HUES48 (cell line): ENCODE measurements around the gene HEXIM1.
"Not testable (repeated sequence)": the region's sequence is repeated elsewhere in the genome, so short reads cannot be mapped to it uniquely, and the experiment has no call there.

Experiments
- H3K27ac ChIP-seq: one replicate; pipeline ENCODE4 v1.7.0; 2013; ENCODE audit warnings: low read depth, low read length, inconsistent platforms
- H3K27me3 ChIP-seq: 2 replicates; pipeline ENCODE4 v1.6.1; 2013; ENCODE audit warnings: mild to moderate bottlenecking, low read length; ENCODE audit not compliant: control insufficient read depth, insufficient read depth
- H3K36me3 ChIP-seq: 2 replicates; pipeline ENCODE4 v1.6.1; 2013; ENCODE audit warnings: low read length; ENCODE audit not compliant: control insufficient read depth, insufficient read depth
- H3K4me1 ChIP-seq: 2 replicates; pipeline ENCODE4 v1.6.1; 2013; ENCODE audit warnings: mild to moderate bottlenecking, low read length; ENCODE audit not compliant: control insufficient read depth, insufficient read depth
- H3K4me3 ChIP-seq: 2 replicates; pipeline ENCODE4 v1.5.1; 2013; ENCODE audit warnings: mild to moderate bottlenecking, low read depth, low read length
- H3K9ac ChIP-seq: 2 replicates; pipeline ENCODE4 v1.6.1; 2013; ENCODE audit warnings: mild to moderate bottlenecking, low read depth, low read length, moderate library complexity
- H3K9me3 ChIP-seq: 2 replicates; pipeline ENCODE4 v1.6.1; 2013; ENCODE audit warnings: low read length; ENCODE audit not compliant: control insufficient read depth, insufficient read depth

Gene HEXIM1

GRCh38 chr17:45123076-45123770 is 25.1 kb upstream of the HEXIM1 start:
- Histone ChIP-seq H3K9ac (no peak overlapping the region), H3K4me3 (no peak overlapping the region), H3K27ac (peak overlapping the region; percentile 29), H3K4me1 (peaks cover 10% of the 10 kb centered on the region; the same call in 1 of the 2 replicates), H3K27me3 (no peaks in the 10 kb centered on the region), H3K9me3 (no peaks in the 10 kb centered on the region), H3K36me3 (no peaks in the 10 kb centered on the region)

- no peak overlapping the region for H3K9ac ChIP-seq
- no peaks in the 10 kb centered on the region for H3K9me3 ChIP-seq
- peaks cover 12% of the 10 kb centered on the region; the same call in 1 of the 2 replicates for H3K4me1 ChIP-seq
- no peaks in the 10 kb centered on the region for H3K36me3 ChIP-seq
- no peak overlapping the region for H3K4me3 ChIP-seq
- peak overlapping the region; percentile 71 for H3K27ac ChIP-seq
- H3K27me3 ChIP-seq: no peaks in the 10 kb centered on the region
These were observed 24.1 kb upstream of the HEXIM1 start for GRCh38 chr17:45123930-45124796.

- not testable (repeated sequence) for H3K4me3 ChIP-seq, H3K27me3 ChIP-seq, H3K9me3 ChIP-seq, H3K36me3 ChIP-seq, H3K27ac ChIP-seq, H3K9ac ChIP-seq
- peaks cover 17% of the 10 kb centered on the region; the same call in 1 of the 2 replicates for H3K4me1 ChIP-seq
These were observed 23.5 kb upstream of the HEXIM1 start for GRCh38 chr17:45124797-45125122.

- H3K4me1 ChIP-seq: peaks cover 17% of the 10 kb centered on the region; the same call in 1 of the 2 replicates
- no peak overlapping the region for H3K4me3 ChIP-seq
- H3K9me3 ChIP-seq: no peaks in the 10 kb centered on the region
- no peaks in the 10 kb centered on the region for H3K36me3 ChIP-seq
- no peak overlapping the region for H3K27ac ChIP-seq
- H3K27me3 ChIP-seq: no peaks in the 10 kb centered on the region
- no peak overlapping the region for H3K9ac ChIP-seq
These were observed 22.8 kb upstream of the HEXIM1 start for GRCh38 chr17:45125509-45125908.

GRCh38 chr17:45127207-45127547 is 21.1 kb upstream of the HEXIM1 start:
- peak overlapping the region; percentile 20 for H3K27ac ChIP-seq
- H3K9ac ChIP-seq: no peak overlapping the region
- no peaks in the 10 kb centered on the region for H3K36me3 ChIP-seq
- H3K27me3 ChIP-seq: no peaks in the 10 kb centered on the region; the same call in 1 of the 2 replicates
- H3K9me3 ChIP-seq: no peaks in the 10 kb centered on the region
- peaks cover 17% of the 10 kb centered on the region; the same call in 1 of the 2 replicates for H3K4me1 ChIP-seq
- H3K4me3 ChIP-seq: no peak overlapping the region

GRCh38 chr17:45127548-45128300 is 20.6 kb upstream of the HEXIM1 start:
- Histone ChIP-seq H3K36me3 (no peaks in the 10 kb centered on the region), H3K9me3 (no peaks in the 10 kb centered on the region), H3K27me3 (no peaks in the 10 kb centered on the region; the same call in 1 of the 2 replicates), H3K9ac (peak overlapping the region; percentile 5; the same call in 1 of the 2 replicates), H3K4me3 (no peak overlapping the region), H3K4me1 (peaks cover 17% of the 10 kb centered on the region; the same call in 1 of the 2 replicates), H3K27ac (peak overlapping the region; percentile 34)

- Histone ChIP-seq H3K4me1 (peaks cover 17% of the 10 kb centered on the region; the same call in 1 of the 2 replicates), H3K27ac (peak overlapping the region; percentile 34), H3K9ac (peak overlapping the region; percentile 5; the same call in 1 of the 2 replicates)
These were observed 19.9 kb upstream of the HEXIM1 start for GRCh38 chr17:45128331-45128730.

GRCh38 chr17:45128989-45129388 is 19.3 kb upstream of the HEXIM1 start:
- no peaks in the 10 kb centered on the region for H3K9me3 ChIP-seq
- H3K9ac ChIP-seq: no peak overlapping the region
- H3K4me1 ChIP-seq: peaks cover 17% of the 10 kb centered on the region; the same call in 1 of the 2 replicates
- no peak overlapping the region for H3K27ac ChIP-seq
- H3K36me3 ChIP-seq: no peaks in the 10 kb centered on the region
- H3K4me3 ChIP-seq: no peak overlapping the region
- no peaks in the 10 kb centered on the region; the same call in 1 of the 2 replicates for H3K27me3 ChIP-seq

More at GRCh38 chr17:45128331-45128730, 19.9 kb upstream of the HEXIM1 start:
- H3K9me3 ChIP-seq: no peaks in the 10 kb centered on the region
- H3K36me3 ChIP-seq: no peaks in the 10 kb centered on the region
- H3K27me3 ChIP-seq: no peaks in the 10 kb centered on the region; the same call in 1 of the 2 replicates
- no peak overlapping the region for H3K4me3 ChIP-seq

GRCh38 chr17:45129426-45129939 is 18.8 kb upstream of the HEXIM1 start:
- no peaks in the 10 kb centered on the region for H3K36me3 ChIP-seq
- H3K9ac ChIP-seq: no peak overlapping the region

GRCh38 chr17:45129940-45130680 is 18.2 kb upstream of the HEXIM1 start:
- Histone ChIP-seq H3K9ac (no peak overlapping the region), H3K36me3 (no peaks in the 10 kb centered on the region), H3K9me3 (no peaks in the 10 kb centered on the region), H3K4me1 (peaks cover 17% of the 10 kb centered on the region; the same call in 1 of the 2 replicates), H3K27ac (peak overlapping the region; percentile 2), H3K4me3 (no peak overlapping the region), H3K27me3 (no peaks in the 10 kb centered on the region; the same call in 1 of the 2 replicates)

More at GRCh38 chr17:45129426-45129939, 18.8 kb upstream of the HEXIM1 start:
- Histone ChIP-seq H3K27me3 (no peaks in the 10 kb centered on the region; the same call in 1 of the 2 replicates), H3K27ac (peak overlapping the region; percentile 2), H3K4me3 (no peak overlapping the region), H3K9me3 (no peaks in the 10 kb centered on the region), H3K4me1 (peaks cover 17% of the 10 kb centered on the region; the same call in 1 of the 2 replicates)
